Measurements from ENCODE around the gene SYNC. TPM values are rescaled to one million over a fixed set of nuclear protein-coding genes. Genes with fewer than 3 reads are reported as not detected.

The SYNC gene
- total and polyA plus RNA-seq, 3 donors from 2014 or later: 9.0 to 12.4 (median 11.8) TPM

DNA sequence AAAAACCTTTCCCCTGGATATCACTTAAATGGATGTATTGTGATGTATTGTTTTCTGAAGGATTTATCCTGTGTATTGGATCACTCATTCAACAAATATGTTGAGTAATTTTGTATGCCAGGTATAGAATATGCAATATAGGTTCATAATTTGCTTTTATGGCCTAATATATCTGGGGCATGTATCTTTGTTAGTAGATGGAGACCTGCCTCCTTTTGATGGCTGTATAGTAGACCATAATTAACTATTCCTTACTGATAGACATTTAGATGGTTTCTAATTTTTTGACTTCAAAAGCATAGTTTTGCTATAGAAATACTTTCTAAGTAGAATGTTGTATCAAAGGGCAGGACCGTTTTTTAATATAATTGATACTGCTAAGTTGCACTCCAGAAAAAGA lies 43.0 kb downstream of the SYNC start:
- 84 to 89% methylated on average over 1 of the region's 1 CpG for WGBS, 2 donors
- Histone ChIP-seq H3K4me3 (no peak overlapping the region), H3K36me3 (ENCODE audit: low read depth, missing control alignments) (no peaks in the 10 kb centered on the region), H3K27ac (no peak overlapping the region), H3K27me3 (no peaks in the 10 kb centered on the region), H3K4me1 (peaks cover 21% of the 10 kb centered on the region), H3K9me3 (no peaks in the 10 kb centered on the region)
- no peak for DNase-seq
- intact Hi-C loops (cut with DNase I; ENCODE audit: low total_unique reads): no loop called here
- TF ChIP-seq, protein P1, sequence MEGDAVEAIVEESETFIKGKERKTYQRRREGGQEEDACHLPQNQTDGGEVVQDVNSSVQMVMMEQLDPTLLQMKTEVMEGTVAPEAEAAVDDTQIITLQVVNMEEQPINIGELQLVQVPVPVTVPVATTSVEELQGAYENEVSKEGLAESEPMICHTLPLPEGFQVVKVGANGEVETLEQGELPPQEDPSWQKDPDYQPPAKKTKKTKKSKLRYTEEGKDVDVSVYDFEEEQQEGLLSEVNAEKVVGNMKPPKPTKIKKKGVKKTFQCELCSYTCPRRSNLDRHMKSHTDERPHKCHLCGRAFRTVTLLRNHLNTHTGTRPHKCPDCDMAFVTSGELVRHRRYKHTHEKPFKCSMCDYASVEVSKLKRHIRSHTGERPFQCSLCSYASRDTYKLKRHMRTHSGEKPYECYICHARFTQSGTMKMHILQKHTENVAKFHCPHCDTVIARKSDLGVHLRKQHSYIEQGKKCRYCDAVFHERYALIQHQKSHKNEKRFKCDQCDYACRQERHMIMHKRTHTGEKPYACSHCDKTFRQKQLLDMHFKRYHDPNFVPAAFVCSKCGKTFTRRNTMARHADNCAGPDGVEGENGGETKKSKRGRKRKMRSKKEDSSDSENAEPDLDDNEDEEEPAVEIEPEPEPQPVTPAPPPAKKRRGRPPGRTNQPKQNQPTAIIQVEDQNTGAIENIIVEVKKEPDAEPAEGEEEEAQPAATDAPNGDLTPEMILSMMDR (IDR thresholded peaks at IDR 0.05): no peak
- TF ChIP-seq POLR2A (IDR thresholded peaks at IDR 0.05): no peak

DNA sequence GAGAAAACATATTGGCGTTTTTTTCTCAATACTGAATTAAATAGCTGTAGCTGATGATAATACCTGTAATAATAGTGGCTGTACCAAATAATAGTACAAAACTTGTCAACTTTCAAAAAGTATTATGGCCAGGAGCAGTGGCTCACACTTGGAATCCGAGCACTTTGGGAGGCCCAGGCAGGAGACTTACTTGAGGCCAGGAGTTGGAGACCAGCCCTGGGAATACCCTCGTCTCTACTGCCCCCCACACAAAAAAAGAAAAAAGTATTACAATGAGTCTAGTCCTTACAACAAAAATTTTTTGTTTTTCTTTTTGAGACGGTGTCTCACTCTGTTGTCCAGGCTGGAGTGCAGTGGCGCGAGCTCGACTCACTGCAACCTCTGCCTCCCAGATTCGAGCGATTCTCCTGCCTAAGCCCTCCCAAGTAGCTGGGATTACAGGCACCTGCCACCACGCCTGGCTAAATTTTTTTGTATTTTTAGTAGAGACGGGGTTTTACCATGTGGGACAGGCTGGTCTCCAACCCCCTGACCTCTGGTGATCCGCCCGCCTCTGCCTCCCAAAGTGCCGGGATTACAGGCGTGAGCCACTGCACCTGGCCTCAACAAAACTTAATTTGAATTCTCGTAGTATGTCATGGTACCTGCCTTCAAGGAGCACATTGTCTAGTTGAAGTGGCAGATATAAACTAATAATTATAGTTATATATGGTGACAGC lies 50.2 kb downstream of the SYNC start:
- H3K27ac ChIP-seq: peak overlapping the region; percentile 97 to 100

DNA sequence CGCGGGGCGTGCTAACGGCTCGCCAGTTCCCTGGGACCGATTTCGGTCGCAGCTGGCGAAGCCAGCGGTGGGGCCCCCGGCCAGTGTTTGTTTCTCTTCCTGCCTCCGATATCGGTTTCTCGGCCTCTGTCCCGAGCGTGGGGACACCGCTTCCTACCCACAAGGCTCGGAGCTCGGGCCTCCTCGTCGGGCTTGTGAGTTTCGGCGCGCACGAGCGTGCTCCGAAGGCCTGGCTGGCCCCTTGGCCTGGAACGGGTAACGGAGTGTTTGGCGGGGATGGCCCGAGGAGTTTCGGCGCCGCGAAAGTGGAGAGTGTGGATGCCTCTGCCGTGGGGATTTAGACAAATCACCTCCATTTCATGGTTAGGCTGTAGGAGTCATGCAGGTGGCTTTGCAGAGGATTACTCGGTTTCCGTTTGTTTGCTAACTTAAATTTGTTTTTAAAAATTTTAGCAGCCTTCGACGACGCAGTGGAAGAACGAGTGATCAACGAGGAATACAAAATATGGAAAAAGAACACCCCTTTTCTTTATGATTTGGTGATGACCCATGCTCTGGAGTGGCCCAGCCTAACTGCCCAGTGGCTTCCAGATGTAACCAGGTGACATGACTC lies 51.0 kb downstream of the SYNC start:
- Histone ChIP-seq H3K36me3 (ENCODE audit: low read depth, missing control alignments) (no peaks in the 10 kb centered on the region), H3K4me3 (peak overlapping the region; percentile 73 to 81), H3K4me1 (peaks cover 38% of the 10 kb centered on the region), H3K27ac (peak overlapping the region; percentile 97 to 100), H3K9me3 (no peaks in the 10 kb centered on the region), H3K27me3 (no peaks in the 10 kb centered on the region)
- DNase-seq: peak; percentile 61
- intact Hi-C loops (cut with DNase I; ENCODE audit: low total_unique reads): no loop called here
- TF ChIP-seq, protein P1 (IDR thresholded peaks at IDR 0.05): no peak
- no peak for TF ChIP-seq POLR2A (IDR thresholded peaks at IDR 0.05)
- 0 to 1% methylated on average over 23 to 39 of the region's 43 CpGs for WGBS, 2 donors

More for the DNA sequence above, 50.2 kb downstream of the SYNC start:
- H3K4me3 ChIP-seq: peak overlapping the region in 1 of 2 donors; percentile 81
- peaks cover 42% of the 10 kb centered on the region for H3K4me1 ChIP-seq
- H3K36me3 ChIP-seq (ENCODE audit: low read depth, missing control alignments): no peaks in the 10 kb centered on the region
- no peak for TF ChIP-seq POLR2A (IDR thresholded peaks at IDR 0.05)
- TF ChIP-seq, protein P1 (IDR thresholded peaks at IDR 0.05): no peak
- intact Hi-C loops (cut with DNase I; ENCODE audit: low total_unique reads): no loop called here
- no peaks in the 10 kb centered on the region for H3K9me3 ChIP-seq
- no peaks in the 10 kb centered on the region for H3K27me3 ChIP-seq
- WGBS, 2 donors: 66 to 72% methylated on average over 16 of the region's 16 CpGs
- DNase-seq: no peak

DNA sequence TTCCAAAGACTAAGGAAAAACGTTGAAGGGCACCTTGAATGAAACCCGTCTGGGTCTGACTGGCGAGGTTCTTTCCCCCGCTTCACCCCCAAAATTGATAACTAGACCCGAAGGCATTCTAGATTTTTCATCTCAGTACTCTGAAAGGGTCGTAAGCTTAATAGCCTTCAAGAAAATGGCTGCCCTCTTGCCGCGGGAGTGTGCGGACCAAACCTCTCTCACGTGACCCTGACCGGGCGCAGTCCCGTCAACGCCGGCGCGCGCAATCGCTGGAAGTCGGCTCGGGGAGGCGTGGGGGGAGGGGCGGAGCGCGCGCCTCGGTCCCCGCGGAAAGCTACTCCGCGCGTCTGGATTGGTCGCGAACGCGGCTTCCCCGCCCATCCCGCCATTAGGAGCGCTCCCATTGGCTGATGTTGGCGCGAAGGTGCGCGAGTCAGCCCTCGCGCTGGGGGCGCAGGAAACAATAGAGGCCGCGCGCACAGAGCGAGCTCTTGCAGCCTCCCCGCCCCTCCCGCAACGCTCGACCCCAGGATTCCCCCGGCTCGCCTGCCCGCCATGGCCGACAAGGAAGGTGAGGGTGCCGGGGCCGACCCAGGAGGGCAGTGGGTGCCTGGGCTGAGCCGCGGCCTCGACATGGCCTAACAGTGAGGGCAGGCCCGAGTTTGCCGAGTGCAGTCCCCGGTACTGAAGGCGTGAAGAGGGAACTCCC lies 51.7 kb downstream of the SYNC start, which contains the start of gene RBBP4:
TSS of gene RBBP4 (plus strand) at position 457 of the 709 bp plus-strand sequence. CDS start at position 556, 99 bp downstream.
- peak; percentile 97 for DNase-seq
- intact Hi-C loops (cut with DNase I; ENCODE audit: low total_unique reads): no loop called here
- peaks cover 33% of the 10 kb centered on the region for H3K4me1 ChIP-seq

More for the DNA sequence above, 51.7 kb downstream of the SYNC start, which contains the start of gene RBBP4:
- no peaks in the 10 kb centered on the region for H3K9me3 ChIP-seq
- no peaks in the 10 kb centered on the region for H3K36me3 ChIP-seq (ENCODE audit: low read depth, missing control alignments)
- no peaks in the 10 kb centered on the region for H3K27me3 ChIP-seq
- H3K4me3 ChIP-seq: peak within 1 kb of the TSS; percentile 73 to 81
- H3K27ac ChIP-seq: peak within 1 kb of the TSS; percentile 97 to 100
- WGBS, 2 donors: 0 to 1% methylated on average over 11 to 55 of the region's 67 CpGs
- TF ChIP-seq, protein P1 (IDR thresholded peaks at IDR 0.05): no peak
- TF ChIP-seq POLR2A (IDR thresholded peaks at IDR 0.05): peak; percentile 57

All from testis (tissue), 3 donors.